NCI-H460 (cell line): Measurements from ENCODE around the gene GPC2. TPM values are rescaled to one million over a fixed set of nuclear protein-coding genes. Genes with fewer than 3 reads are reported as not detected.
A peak's percentile ranks its signal among the peaks of the same experiment; 100 is the strongest.

Experiments
- DNase-seq: peaks from one replicate; pipeline ENCODE4 v3.0.0-alpha.2; 2016; ENCODE audit warnings: low read depth; ENCODE audit errors: extremely low read depth
- total RNA-seq: library from RNA; depleted of rRNA; stranded (reverse); fragments of >200 nt; shearing (Covaris generic); gene quantifications from 2 replicates; pipeline ENCODE4 v1.2.3, GENCODE V29; 2014; rRNA removed

The GPC2 gene
- total RNA-seq, 1 experiment from 2014 or later: 3.7 TPM

GRCh38 chr7:100126239-100126930 is 50.8 kb downstream of the GPC2 start:
- DNase-seq: no peak

GRCh38 chr7:100124301-100125230 is 52.6 kb downstream of the GPC2 start:
- no peak for DNase-seq

GRCh38 chr7:100122568-100122967 is 54.6 kb downstream of the GPC2 start:
- DNase-seq: no peak

- no peak for DNase-seq
Observed at GRCh38 chr7:100122067-100122466, 55.1 kb downstream of the GPC2 start.

- DNase-seq: no peak
Observed at GRCh38 chr7:100120733-100121036, 56.5 kb downstream of the GPC2 start.

- DNase-seq: peak; percentile 48
Observed at GRCh38 chr7:100119970-100120732, 57.0 kb downstream of the GPC2 start.

Other genes starting within 250 kb of the GPC2 start
- not detected in 2 replicates for gene GJC3, start 247.8 kb downstream of the GPC2 start, total RNA-seq
- gene AZGP1, start 201.3 kb downstream of the GPC2 start, total RNA-seq: not detected in 2 replicates
- gene ZKSCAN1, start 161.8 kb downstream of the GPC2 start, total RNA-seq: 16.1 and 19.9 TPM in 2 replicates
- gene ZSCAN21, start 127.6 kb downstream of the GPC2 start, total RNA-seq: 12.6 and 13.5 TPM in 2 replicates
- 29.1 and 30.5 TPM in 2 replicates for gene ZNF3, start 95.7 kb downstream of the GPC2 start, total RNA-seq
- gene COPS6, start 88.4 kb downstream of the GPC2 start, total RNA-seq: 59.3 and 73.8 TPM in 2 replicates
- 88.4 and 91.0 TPM in 2 replicates for gene MCM7, start 76.0 kb downstream of the GPC2 start, total RNA-seq
- 15.8 and 18.1 TPM in 2 replicates for gene AP4M1, start 75.7 kb downstream of the GPC2 start, total RNA-seq
- gene TAF6, start 58.0 kb downstream of the GPC2 start, total RNA-seq: 41.0 and 42.7 TPM in 2 replicates
- gene CNPY4, start 57.7 kb downstream of the GPC2 start, total RNA-seq: 4.7 and 6.9 TPM in 2 replicates
- 0.69 and 0.89 TPM in 2 replicates for gene MBLAC1, start 50.4 kb downstream of the GPC2 start, total RNA-seq
- gene LAMTOR4, start 28.5 kb downstream of the GPC2 start, total RNA-seq: 81.9 and 83.0 TPM in 2 replicates
- gene TRAPPC14, start 18.7 kb downstream of the GPC2 start, total RNA-seq: 5.7 and 10.2 TPM in 2 replicates
- 0.12 and 0.55 TPM in 2 replicates for gene GAL3ST4, start 8.8 kb downstream of the GPC2 start, total RNA-seq
- gene STAG3, start 537 bp upstream of the GPC2 start, total RNA-seq: 0.05 TPM in 1 of 2 replicates, not detected in the other
- gene PVRIG, start 42.6 kb upstream of the GPC2 start, total RNA-seq: not detected in 2 replicates
- not detected in 2 replicates for gene SPDYE3, start 130.3 kb upstream of the GPC2 start, total RNA-seq
- 19.9 and 22.5 TPM in 2 replicates for gene PILRB, start 180.7 kb upstream of the GPC2 start, total RNA-seq
- 0.40 and 0.57 TPM in 2 replicates for gene PILRA, start 196.1 kb upstream of the GPC2 start, total RNA-seq